Activated T-cell treated with anti-CD3 and anti-CD28 coated beads for 4 hours (primary cell): ENCODE data around the gene PTPRT.

Experiments
- DNase-seq: peaks from one replicate; pipeline ENCODE4 v3.0.0-alpha.2; 2020

The PTPRT gene

DNA sequence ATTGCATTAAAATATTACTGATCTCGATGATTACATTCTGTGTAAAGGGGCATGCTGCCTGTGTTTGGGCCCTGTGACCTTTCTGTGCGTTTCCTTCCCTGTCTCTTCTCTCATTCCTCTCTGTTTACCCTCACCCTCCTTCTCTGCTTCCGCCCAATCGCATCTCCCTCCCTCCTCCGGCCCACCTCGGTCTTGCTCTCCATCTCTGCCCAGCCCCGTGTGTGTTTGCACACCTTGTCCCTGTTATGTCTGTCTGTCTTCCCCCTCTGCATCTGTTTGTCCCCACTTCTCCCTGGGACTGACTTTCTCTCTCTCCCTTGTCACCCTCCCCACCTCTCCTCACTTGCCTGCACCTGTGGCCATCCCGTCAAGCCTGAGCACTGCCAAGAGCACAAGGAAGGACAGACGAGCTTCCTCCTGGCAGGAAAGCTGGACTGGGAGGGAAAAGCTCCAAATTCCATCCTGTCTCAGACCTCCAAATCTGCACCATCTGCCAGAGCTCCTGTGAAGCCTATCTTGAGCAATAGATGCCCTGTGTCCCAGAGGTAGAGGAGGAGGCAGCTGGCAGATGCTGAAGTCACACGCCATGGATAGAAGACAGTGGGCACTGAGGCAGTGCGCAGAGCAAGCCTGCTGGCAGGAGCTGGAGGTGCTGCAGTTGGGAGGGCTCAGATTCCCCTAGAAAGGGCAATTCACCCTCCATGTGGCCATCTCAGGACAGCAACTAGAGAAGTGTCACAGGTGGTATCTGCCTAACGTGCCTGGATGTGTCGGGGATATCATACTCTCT is 172.3 kb downstream of the PTPRT start:
- DNase-seq, result no peak

DNA sequence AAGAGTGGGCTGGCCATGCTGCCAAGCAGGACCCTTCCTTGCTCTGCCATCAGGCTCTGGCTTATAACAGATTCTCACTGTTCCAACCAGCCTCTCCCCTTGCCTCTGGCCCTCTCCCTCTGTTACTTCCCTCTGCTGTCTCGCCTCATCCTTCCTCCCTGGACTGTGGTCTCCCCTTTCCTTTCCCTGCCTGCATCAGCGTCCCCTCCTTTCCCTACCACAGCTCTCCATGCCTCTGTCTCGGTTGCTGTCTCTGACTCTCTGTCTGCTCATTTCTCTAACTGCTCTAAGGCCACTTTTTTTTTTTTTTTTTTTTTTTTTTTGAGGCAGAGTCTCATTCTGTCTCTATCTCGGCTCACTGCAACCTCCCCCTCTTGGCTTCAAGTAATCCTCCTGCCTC is 173.4 kb downstream of the PTPRT start:
- DNase-seq, result no peak

DNA sequence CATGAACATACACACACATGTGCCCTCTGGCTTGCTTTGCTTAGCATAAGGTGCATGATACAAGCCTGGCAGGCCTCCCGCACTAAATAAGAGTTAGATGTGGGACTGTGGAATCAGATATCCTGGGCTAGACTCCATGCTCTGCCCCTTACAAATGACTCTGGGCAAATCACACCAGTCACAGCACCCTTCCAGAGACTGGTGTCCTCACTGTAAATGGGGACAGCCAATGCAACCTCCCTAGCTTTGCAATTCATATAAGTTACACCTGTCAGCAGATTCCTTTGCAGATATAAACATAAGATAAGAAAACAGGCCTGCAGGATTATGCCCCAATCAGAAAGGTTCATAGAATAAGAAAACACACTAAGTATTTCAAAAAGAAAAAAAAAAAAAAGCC is 174.1 kb downstream of the PTPRT start:
- no peak for DNase-seq

DNA sequence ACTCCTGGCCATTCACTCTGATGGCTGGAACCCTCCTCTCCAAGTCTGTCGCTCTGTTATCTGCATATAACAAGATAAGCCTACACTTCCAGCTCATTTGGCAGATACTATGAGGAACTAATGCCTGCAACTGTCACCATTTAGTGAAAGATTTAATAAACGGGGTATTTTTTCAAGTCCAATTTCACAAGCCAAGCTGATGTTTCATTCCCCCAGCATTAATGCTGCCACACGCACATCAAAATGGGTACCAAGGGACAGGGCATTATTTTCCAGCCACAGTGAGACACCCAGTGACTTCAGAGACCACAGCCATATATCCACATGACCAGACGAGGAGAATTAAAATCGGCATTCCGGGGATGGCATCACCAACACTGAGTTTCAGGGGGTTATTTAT is 175.5 kb downstream of the PTPRT start:
- DNase-seq, result no peak

DNA sequence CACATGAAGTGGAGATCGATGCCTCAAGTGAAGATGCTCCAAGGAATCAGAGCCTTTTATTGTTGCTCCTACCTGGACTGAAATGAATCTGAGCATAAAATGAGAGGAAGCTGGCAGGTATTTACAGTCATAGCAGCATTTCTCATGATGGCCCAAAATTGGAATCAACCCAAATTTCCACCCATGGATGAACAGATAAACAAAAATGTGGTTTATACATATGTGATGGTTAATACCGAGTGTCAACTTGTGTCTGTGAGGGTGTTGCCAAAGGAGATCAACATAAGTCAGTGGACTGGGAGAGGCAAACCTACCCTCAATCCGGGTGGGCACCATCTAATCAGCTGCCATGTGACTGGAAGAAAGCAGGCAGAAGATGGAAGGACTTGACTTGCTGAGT is 178.2 kb downstream of the PTPRT start:
- DNase-seq, result no peak

DNA sequence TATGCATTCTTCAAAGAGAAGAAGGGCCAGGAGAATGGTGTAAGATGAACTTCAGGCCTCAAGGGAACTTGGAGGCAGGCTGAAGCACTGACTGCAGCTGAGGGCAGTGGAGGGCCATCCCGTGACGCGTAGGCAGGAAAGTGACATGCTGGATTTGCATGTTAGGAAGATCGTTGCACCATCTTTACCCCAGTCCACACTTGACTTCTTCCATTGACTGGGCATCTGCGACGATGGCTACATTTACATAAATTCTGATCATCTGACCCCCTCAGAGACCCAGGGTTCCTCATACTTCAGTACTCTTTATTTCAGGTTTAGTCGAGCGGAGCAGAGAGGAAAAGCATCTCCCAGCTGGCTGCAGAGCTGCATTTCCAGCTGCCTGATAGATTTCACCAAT is 180.2 kb downstream of the PTPRT start:
- no peak for DNase-seq

DNA sequence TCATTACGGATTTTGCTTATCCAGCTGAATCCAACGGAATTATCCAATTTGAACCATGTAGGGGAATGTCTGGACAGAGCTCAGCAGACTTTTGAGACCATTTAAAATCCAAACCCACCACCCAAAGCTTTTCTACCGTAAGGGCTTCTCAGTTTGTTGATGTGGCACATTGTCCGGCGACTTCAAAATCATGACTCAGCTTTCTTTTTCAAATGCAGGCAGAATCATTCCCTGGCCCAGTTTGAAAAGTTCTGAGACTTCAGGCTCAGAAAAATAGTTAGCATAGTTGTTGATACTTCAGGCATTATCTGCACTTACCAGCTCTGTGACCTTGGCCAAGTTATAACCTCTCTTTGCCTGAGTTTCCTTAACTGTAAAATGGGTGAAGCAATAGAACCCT is 182.2 kb downstream of the PTPRT start:
- DNase-seq, result no peak

DNA sequence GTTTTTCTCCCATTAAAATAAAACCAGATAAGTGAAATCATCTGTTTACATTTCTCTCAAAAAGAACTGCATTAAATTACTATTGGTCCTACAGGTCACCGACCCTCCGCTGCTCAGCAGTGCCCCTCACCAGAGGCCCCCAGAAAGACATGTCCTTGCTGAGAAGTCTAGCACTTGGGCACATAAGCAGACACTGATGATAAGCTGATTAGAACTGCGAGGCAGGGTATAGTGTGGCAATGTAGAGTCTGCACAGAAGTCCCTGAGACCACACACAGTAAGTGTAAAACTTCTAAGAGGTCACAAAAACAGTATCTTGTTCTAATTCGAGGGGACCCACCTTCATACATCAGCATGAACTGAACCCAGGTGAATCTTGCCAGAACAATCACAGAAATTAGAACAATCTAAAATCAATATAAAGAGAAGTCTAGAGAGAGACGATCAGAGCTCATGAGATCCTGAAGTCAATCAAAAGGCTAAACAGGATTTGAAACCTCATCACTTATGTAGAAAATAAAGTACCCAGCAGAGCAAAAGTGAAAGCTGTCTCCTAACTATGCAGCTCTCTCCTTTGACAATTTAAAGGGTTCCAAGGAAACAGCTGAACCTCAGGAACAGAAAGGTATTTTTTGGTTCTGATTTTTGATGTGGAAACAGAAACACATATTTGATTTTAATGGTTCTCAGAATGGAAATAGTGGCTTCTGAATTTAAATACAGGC is 182.9 kb downstream of the PTPRT start:
- no peak for DNase-seq

DNA sequence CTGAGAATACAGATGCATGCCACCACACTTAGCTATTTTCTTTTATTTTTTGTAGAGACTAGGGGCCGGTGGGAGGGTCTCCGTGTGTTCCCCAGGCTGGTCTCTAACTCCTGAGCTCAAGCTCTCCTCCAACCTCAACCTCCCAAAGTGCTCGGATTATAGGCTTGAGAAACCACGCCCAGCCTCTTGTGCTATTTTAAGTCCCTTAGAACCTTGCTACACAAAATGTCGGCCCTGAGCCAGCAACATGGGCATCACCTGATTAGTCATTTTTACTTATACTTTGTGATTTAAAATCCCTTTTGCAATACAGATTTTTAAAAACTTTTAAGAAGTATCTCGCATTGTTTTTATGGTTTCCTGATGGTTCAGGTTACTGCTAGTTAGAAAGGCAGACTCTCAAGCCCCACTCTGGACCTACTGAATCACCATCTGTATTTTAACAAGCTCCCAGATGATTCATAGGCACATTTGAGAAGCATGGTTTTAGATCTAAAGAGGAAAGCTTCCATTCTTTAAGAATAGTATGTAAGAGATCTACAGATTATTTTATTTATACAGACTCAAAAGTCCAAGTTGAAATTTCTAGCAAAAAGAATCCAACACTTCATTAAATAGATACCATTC is 186.3 kb downstream of the PTPRT start:
- no peak for DNase-seq

DNA sequence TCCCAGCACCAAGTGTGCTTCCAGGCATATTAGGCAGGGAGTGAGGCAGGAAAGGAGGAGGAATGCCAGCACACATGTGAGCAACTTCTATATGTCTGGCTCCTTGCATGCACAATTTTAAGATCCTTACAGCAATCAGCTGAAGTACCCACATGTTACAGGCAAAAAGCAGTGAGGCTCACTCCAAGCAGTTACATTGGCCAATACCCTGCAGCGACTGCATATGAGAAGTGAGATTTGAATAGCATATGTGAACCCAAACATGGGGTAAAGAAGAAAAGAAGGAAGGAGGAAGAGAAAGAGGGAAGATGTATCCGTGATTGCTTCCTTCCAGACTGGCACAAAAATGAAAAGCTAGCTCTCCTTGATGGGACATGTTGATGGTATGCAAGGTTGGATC is 193.6 kb downstream of the PTPRT start:
- DNase-seq, result no peak

DNA sequence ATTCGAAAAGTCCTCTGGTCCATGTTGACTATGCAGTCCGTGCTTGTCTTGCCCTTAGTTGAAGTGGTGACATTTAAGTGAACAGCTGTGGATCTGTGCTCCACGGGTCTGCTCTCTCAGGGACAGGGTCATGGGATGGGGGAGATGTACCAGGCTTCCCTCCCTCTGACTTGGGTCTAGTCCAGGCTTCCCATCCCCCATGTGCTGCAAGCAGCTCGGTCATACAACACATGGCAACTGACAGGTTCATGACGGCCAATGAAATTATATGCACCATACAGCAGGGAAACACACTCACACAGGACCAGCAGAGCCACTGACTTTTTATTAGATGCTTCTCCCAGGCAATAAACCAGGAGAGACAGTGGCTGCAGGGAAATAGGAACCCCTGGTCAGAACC is 201.4 kb downstream of the PTPRT start:
- no peak for DNase-seq

DNA sequence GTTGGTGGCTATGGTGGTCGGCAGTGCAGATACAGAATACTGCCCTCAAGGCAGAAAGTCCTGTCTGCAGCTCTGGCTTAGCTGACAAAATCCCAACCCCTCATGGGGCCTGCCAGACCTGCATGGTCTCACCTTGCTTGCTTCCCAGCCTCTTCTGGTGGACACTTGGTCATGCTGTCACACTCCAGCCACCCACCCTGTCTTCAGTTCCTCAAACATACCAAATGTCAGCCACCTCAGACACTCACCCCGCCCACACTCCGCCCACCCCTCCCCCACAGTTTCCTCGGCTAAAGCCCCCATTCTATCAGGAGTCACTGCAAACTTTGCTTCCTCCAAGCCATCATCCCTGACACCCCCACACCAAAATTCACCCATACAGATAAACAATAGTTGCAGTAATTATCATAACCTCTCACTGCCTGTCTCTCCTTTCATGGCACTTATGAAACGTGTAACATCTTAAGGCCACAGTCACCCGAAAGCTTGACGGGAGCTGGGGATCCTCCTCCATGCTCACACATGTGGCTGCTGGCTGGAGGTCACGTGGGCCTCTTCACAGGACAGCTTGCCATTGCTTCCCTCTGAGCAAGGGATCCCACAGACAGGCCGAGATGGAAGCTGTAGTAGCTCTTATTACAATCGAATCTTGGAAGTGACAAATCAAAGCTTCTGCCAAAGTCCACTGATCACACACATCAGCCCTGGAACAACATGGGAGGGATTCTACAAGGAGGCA is 202.2 kb downstream of the PTPRT start:
- no peak for DNase-seq

DNA sequence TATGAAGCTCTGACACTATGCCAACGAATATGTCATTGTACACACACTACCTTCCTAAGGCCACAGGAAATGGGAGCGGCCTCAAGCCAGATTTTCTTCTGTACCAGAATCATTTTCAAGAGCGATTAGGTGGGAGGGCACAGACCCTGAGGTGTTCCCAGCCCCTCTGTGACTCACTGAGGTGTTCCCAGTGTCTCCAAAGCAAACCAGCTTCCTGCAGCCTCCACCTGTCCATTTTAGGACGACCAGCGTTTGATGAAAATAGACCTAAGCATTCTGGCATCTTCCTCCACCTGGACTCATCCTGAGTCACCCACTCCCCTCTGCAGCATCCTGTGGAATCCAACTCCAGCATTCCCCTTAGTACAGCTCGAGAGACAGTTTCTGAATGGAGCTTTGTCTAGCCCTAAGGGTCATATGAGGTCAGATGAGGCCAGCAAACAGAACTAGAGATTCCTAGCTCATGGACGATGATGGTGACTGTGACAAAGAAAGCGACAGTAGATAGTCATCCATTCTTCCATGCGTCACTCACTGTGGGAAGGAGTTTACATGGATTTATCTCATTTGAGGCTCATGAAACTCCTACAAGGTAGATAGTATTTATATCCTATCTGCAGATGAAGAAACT is 203.4 kb downstream of the PTPRT start:
- no peak for DNase-seq

DNA sequence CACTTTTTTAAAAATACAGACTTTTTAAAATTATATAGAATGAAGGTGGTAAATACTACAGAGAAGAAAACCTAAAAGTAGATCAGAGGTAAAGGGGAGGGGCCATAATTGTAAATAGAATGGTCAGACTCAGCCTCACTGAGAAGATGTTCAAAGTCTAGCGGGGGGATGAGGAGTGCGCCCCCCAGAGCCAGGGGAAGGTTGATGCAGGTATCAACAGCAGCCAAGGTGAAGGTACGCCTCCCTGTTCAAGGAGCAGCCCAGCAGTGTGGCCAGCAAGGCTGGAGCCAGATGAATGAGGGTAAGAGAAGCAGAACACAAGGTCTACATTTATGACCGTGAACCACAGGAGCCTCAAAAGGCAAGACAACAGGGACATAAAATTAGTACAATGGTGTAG is 204.1 kb downstream of the PTPRT start:
- no peak for DNase-seq

DNA sequence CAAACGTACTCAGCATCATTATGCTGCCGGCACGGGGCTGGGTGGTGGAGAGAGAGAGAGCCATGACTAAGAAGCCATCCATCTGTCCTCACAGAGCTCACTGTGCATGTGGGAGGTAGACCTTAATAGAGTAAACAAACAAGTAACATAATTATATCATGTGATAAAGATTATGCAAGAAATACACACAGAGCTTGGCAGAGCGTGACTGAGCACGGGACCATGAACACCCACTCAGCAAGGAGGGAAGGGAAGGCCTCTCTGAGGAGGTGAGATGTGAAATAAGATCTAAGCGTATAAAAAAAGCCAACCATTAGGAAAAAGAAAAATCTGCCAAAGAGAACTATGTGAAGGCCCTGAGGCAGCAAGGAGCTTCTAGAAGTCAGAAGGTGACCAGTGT is 207.5 kb downstream of the PTPRT start:
- no peak for DNase-seq

DNA sequence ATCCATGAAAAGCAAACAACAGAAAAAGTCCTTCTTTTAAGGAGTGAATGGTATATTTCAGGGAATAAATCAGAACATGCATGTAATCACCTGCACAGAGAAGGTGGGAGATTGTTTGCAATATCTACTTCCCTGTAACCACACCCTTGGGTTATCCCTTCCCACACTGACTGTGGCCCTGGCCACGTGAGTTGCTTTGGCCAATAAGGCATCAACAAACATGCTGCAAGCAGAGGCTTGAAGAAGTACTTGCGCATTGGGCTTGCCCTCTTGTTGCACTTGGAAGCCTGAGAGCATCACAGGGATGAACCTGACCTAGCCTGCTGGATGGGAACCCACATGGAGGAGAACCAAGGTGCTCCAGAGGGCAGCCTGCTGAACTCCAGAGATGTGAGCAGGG is 208.5 kb downstream of the PTPRT start:
- DNase-seq, result no peak

DNA sequence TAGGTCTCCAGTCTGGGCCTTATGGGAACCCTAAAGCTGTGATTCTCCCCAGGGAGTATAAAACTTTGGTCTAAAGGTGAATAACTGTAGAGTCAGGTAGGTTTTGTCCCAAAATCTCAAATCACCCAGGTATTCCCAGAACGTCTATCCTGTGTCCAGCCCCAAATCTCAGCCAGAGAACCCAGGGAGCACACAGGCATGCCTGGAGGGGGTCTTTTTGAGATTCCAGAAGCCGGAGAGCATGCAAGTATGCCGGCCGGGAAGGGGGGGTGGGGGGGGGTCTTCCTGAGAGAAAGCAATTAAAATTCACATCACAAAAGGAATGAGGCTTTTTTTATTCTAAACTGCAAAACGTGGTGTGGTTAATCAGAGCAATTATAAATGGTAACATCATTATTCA is 210.0 kb downstream of the PTPRT start:
- DNase-seq, result no peak

DNA sequence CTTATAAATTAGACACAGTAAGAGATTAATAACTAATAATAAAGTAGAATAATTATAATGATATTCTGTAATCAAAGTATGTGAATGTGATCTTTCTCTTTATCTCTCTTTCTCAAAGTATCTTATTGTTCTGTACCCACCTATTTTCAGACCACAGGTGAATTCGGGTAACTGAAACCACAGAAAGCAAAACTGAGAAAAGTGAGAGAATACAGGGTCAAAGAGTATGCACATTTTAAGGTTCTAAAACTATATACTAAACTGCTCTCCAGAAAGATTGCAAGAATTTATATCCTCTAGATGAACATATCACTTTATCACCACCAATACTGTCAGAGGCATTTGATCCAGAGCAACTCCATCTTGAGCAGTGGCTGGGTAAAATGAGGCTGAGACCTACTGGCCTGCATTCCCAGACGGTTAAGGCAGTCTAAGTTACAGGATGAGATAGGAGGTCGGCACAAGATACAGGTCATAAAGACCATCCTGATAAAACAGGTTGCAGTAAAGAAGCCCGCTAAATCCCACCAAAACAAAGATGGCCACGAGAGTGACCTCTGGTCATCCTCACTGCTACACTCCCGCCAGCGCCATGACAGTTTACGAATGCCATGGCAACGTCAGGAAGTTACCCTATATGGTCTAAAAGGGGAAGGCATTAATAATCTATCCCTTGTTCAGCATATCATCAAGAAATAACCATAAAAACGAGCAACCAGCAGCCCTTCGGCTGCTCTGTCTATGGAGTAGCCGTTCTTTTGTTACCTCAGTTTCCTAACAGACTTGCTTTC is 211.3 kb downstream of the PTPRT start:
- no peak for DNase-seq

DNA sequence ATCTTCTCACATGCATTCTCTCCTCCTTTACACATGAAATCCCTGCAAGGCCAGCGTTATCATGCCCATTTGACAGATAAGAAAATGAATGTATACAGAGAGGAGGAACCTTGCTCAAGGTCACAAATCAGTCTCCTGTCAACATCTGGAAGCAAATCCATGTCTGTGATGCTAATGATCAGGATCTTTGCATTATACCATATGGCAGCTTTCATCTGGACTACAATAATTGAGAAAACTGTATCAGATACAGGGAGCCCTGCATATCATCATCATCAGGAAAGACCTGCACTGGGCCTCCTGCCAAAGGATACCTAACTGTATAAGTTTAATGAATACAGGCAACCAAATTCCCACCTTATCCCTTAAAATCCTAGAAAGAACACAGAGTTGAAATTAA is 213.7 kb downstream of the PTPRT start:
- DNase-seq, result no peak

DNA sequence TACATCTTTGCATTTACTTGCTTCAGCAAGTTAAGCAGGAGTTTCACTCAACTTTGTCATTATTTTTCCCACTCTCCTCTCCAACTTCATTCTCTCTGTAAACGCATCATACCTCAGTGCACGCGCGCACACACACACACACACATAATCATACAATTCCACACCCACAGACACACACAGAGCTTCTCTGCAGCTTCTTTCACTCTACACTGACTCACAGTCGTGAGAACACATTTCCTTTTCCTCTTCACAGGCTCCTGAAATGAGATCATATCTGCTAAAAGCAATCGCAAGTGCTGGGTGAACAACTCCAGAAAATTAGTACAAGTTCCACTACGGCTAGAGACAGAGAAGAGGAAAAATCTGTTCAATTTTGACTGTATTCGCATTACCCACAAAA is 215.4 kb downstream of the PTPRT start:
- DNase-seq, result no peak

DNA sequence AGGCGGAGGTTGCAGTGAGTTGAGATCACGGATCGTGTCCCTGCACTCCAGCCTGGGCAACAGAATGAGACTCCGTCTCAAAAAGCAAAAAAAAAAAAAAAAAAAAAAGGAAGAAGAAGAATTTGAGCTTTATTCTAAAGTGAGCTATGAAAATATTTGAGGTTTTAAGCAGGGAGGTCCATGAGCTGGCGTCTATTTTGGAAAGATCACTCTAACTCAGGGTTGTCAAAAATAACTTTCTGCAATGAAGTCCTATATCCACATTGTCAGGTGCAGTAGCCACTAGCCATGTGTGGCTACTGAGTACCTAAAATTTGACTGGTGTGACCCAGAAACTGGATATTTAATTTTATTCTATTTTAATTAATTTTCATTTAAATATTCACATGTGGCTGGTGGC is 217.1 kb downstream of the PTPRT start:
- no peak for DNase-seq

DNA sequence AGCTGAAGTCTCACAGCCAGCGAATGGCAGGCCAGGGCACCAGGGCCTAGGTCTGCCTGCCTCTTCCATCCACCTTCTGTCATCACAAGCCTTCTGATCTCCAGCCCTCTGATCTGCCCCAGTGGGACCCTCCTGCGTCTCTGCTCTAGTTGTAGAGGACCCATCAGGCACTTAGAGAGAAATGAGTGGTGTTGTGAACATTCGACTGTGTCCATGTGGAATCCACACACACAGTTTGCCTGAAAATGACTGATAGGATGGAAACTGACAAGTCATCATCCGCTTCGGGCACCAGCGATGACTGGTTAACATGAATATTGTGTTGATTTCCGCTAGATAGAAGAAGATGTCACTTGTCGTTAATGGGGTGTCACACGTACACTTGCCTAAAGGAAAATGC is 221.0 kb downstream of the PTPRT start:
- DNase-seq, result no peak
